Karpas-422 (cell line): ENCODE data around the gene MNS1. TPM values are rescaled to one million over a fixed set of nuclear protein-coding genes. Genes with fewer than 3 reads are reported as not detected.

ENCODE experiments used
- DNase-seq: peaks from one replicate; pipeline ENCODE4 v3.0.0-alpha.2; 2015
- H2AFZ ChIP-seq: fragments of 200-600 bp; sonication (generic); 2 replicates; pipeline ENCODE4 v1.6.1; 2014; ENCODE audit warnings: antibody characterized with exemption, low read length, mixed read lengths
- H3K27ac ChIP-seq: fragments of 200-600 bp; sonication (generic); 2 replicates; pipeline ENCODE4 v1.5.1; 2014; ENCODE audit warnings: mild to moderate bottlenecking, low read length, moderate library complexity
- H3K27me3 ChIP-seq: fragments of 200-600 bp; sonication (generic); 2 replicates; pipeline ENCODE4 v1.6.1; 2014; ENCODE audit warnings: low read length, mixed read lengths
- H3K36me3 ChIP-seq: fragments of 200-600 bp; sonication (generic); 2 replicates; pipeline ENCODE4 v1.6.1; 2014; ENCODE audit warnings: low read length, mixed read lengths; ENCODE audit not compliant: insufficient read depth
- H3K4me1 ChIP-seq: fragments of 200-600 bp; sonication (generic); 2 replicates; pipeline ENCODE4 v1.6.1; 2014; ENCODE audit warnings: mild to moderate bottlenecking, low read length, mixed read lengths
- H3K4me2 ChIP-seq: fragments of 200-600 bp; sonication (generic); 2 replicates; pipeline ENCODE4 v1.6.1; 2014; ENCODE audit warnings: low read length, low read depth, mild to moderate bottlenecking; ENCODE audit not compliant: poor library complexity, severe bottlenecking
- H3K4me3 ChIP-seq: fragments of 200-600 bp; sonication (generic); 2 replicates; pipeline ENCODE4 v1.5.1; 2014; ENCODE audit warnings: mild to moderate bottlenecking, antibody characterized with exemption, low read length, mixed read lengths
- H3K79me2 ChIP-seq: fragments of 200-600 bp; sonication (generic); 2 replicates; pipeline ENCODE4 v1.6.1; 2014; ENCODE audit warnings: mild to moderate bottlenecking, low read length, mixed read lengths
- H3K9ac ChIP-seq: fragments of 200-600 bp; sonication (generic); 2 replicates; pipeline ENCODE4 v1.6.0; 2014; ENCODE audit warnings: low read length
- H3K9me2 ChIP-seq: fragments of 200-600 bp; sonication (generic), shearing (Covaris generic); replicated peaks from 2 replicates; pipeline ENCODE4 v1.6.0; 2014; ENCODE audit warnings: mild to moderate bottlenecking, low read length, moderate library complexity; ENCODE audit not compliant: insufficient read depth
- H3K9me3 ChIP-seq: fragments of 300-700, 200-600 bp; sonication (generic); 2 replicates; pipeline ENCODE4 v1.6.1; 2014; ENCODE audit warnings: low read length, mixed read lengths
- H4K20me1 ChIP-seq: fragments of 200-600 bp; sonication (generic); 2 replicates; pipeline ENCODE4 v1.6.1; 2014; ENCODE audit warnings: mild to moderate bottlenecking, antibody characterized with exemption, low read length, low read depth; ENCODE audit not compliant: insufficient read depth
- total RNA-seq: library from RNA; depleted of rRNA; stranded (reverse); fragments of >200 nt; shearing (Covaris generic); gene quantifications from 2 replicates; pipeline ENCODE4 v1.2.3, GENCODE V29; 2014; ENCODE audit warnings: low replicate concordance

The MNS1 gene
- total RNA-seq, 1 experiment from 2014 or later = 3.5 TPM

- DNase-seq = no peak
- H3K27me3 ChIP-seq = no peaks in the 10 kb centered on the region
- H3K4me2 ChIP-seq = no peak overlapping the region
- H3K36me3 ChIP-seq = no peaks in the 10 kb centered on the region
- H3K9me2 ChIP-seq = no peaks in the 10 kb centered on the region
- H2AFZ ChIP-seq = no peak overlapping the region
- H3K79me2 ChIP-seq = peaks cover 2% of the 10 kb centered on the region; the same call in 1 of the 2 replicates
- H3K4me3 ChIP-seq = no peak overlapping the region
- H3K9me3 ChIP-seq = no peaks in the 10 kb centered on the region
- H4K20me1 ChIP-seq = no peaks in the 10 kb centered on the region
- peaks cover 33% of the 10 kb centered on the region for H3K4me1 ChIP-seq
- no peak overlapping the region for H3K27ac ChIP-seq
- no peak overlapping the region for H3K9ac ChIP-seq
Observed at GRCh38 chr15:56469483-56469882, 4.5 kb upstream of the MNS1 start.

GRCh38 chr15:56468401-56468800 is 3.5 kb upstream of the MNS1 start:
- H3K4me3 ChIP-seq = peak overlapping the region; percentile 45
- peak overlapping the region; percentile 29 for H2AFZ ChIP-seq

GRCh38 chr15:56467616-56468015 is 2.7 kb upstream of the MNS1 start:
- H4K20me1 ChIP-seq = no peaks in the 10 kb centered on the region
- H3K27me3 ChIP-seq = no peaks in the 10 kb centered on the region
- H3K9me2 ChIP-seq = no peaks in the 10 kb centered on the region
- H3K79me2 ChIP-seq = peaks cover 16% of the 10 kb centered on the region
- peak overlapping the region; percentile 75 for H3K27ac ChIP-seq
- no peaks in the 10 kb centered on the region for H3K9me3 ChIP-seq
- H3K4me2 ChIP-seq = peak overlapping the region; percentile 69
- H3K36me3 ChIP-seq = no peaks in the 10 kb centered on the region
- peak overlapping the region; percentile 52 for H3K9ac ChIP-seq
- peak overlapping the region; percentile 29 for H2AFZ ChIP-seq
- DNase-seq = peak; percentile 46
- H3K4me3 ChIP-seq = peak overlapping the region; percentile 45
- peaks cover 47% of the 10 kb centered on the region for H3K4me1 ChIP-seq

More at GRCh38 chr15:56468401-56468800, 3.5 kb upstream of the MNS1 start:
- H3K4me1 ChIP-seq = peaks cover 39% of the 10 kb centered on the region
- H3K27me3 ChIP-seq = no peaks in the 10 kb centered on the region
- H3K9me3 ChIP-seq = no peaks in the 10 kb centered on the region
- H3K36me3 ChIP-seq = no peaks in the 10 kb centered on the region
- H3K27ac ChIP-seq = peak overlapping the region; percentile 75
- peaks cover 11% of the 10 kb centered on the region for H3K79me2 ChIP-seq
- peak overlapping the region; percentile 69 for H3K4me2 ChIP-seq
- H4K20me1 ChIP-seq = no peaks in the 10 kb centered on the region
- peak; percentile 78 for DNase-seq
- no peaks in the 10 kb centered on the region for H3K9me2 ChIP-seq
- H3K9ac ChIP-seq = peak overlapping the region; percentile 52

- no peak overlapping the region for H3K9ac ChIP-seq
- peak; percentile 57 for DNase-seq
- peaks cover 20% of the 10 kb centered on the region for H3K36me3 ChIP-seq
Observed at GRCh38 chr15:56460947-56461346, 4.0 kb downstream of the MNS1 start.

GRCh38 chr15:56460071-56460470 is 4.9 kb downstream of the MNS1 start:
- peaks cover 28% of the 10 kb centered on the region for H3K4me1 ChIP-seq
- H3K36me3 ChIP-seq = peaks cover 20% of the 10 kb centered on the region
- peaks cover 49% of the 10 kb centered on the region for H3K79me2 ChIP-seq
- H3K4me3 ChIP-seq = no peak overlapping the region
- H3K27ac ChIP-seq = no peak overlapping the region
- no peaks in the 10 kb centered on the region for H3K9me2 ChIP-seq
- no peak overlapping the region for H3K9ac ChIP-seq
- H3K27me3 ChIP-seq = no peaks in the 10 kb centered on the region
- H2AFZ ChIP-seq = no peak overlapping the region
- no peak for DNase-seq
- H3K9me3 ChIP-seq = no peaks in the 10 kb centered on the region
- H4K20me1 ChIP-seq = no peaks in the 10 kb centered on the region
- H3K4me2 ChIP-seq = no peak overlapping the region

More at GRCh38 chr15:56460947-56461346, 4.0 kb downstream of the MNS1 start:
- peaks cover 37% of the 10 kb centered on the region for H3K4me1 ChIP-seq
- no peak overlapping the region for H3K4me3 ChIP-seq
- H4K20me1 ChIP-seq = no peaks in the 10 kb centered on the region
- H3K27ac ChIP-seq = peak overlapping the region; percentile 17; the same call in 1 of the 2 replicates
- no peaks in the 10 kb centered on the region for H3K9me2 ChIP-seq
- peaks cover 49% of the 10 kb centered on the region for H3K79me2 ChIP-seq
- no peak overlapping the region for H2AFZ ChIP-seq
- no peak overlapping the region for H3K4me2 ChIP-seq
- no peaks in the 10 kb centered on the region for H3K27me3 ChIP-seq
- no peaks in the 10 kb centered on the region for H3K9me3 ChIP-seq

- H3K9ac ChIP-seq = no peak overlapping the region
- H3K4me3 ChIP-seq = no peak overlapping the region
- H3K4me2 ChIP-seq = no peak overlapping the region
- peaks cover 26% of the 10 kb centered on the region for H3K4me1 ChIP-seq
- no peaks in the 10 kb centered on the region for H3K9me2 ChIP-seq
- no peak overlapping the region for H3K27ac ChIP-seq
- no peaks in the 10 kb centered on the region for H3K9me3 ChIP-seq
- peaks cover 48% of the 10 kb centered on the region for H3K79me2 ChIP-seq
- H4K20me1 ChIP-seq = no peaks in the 10 kb centered on the region
- DNase-seq = peak; percentile 44
- no peak overlapping the region for H2AFZ ChIP-seq
- H3K36me3 ChIP-seq = peaks cover 20% of the 10 kb centered on the region
- no peaks in the 10 kb centered on the region for H3K27me3 ChIP-seq
Observed at GRCh38 chr15:56459096-56459495, 5.8 kb downstream of the MNS1 start.

GRCh38 chr15:56456229-56456628 is 8.7 kb downstream of the MNS1 start:
- Histone ChIP-seq H3K27ac (no peak overlapping the region), H3K4me2 (no peak overlapping the region), H3K9me2 (no peaks in the 10 kb centered on the region), H3K9ac (no peak overlapping the region), H3K27me3 (no peaks in the 10 kb centered on the region), H3K79me2 (peaks cover 29% of the 10 kb centered on the region), H3K4me3 (no peak overlapping the region), H4K20me1 (no peaks in the 10 kb centered on the region), H3K36me3 (peaks cover 20% of the 10 kb centered on the region), H3K9me3 (no peaks in the 10 kb centered on the region), H3K4me1 (peaks cover 7% of the 10 kb centered on the region), H2AFZ (no peak overlapping the region)
- no peak for DNase-seq

GRCh38 chr15:56454836-56455235 is 10.1 kb downstream of the MNS1 start:
- H3K9me2 ChIP-seq = no peaks in the 10 kb centered on the region
- H3K36me3 ChIP-seq = peaks cover 9% of the 10 kb centered on the region
- H3K79me2 ChIP-seq = peaks cover 17% of the 10 kb centered on the region
- H3K9ac ChIP-seq = no peak overlapping the region
- no peak for DNase-seq
- H3K4me3 ChIP-seq = no peak overlapping the region
- no peak overlapping the region for H3K4me2 ChIP-seq
- H3K9me3 ChIP-seq = no peaks in the 10 kb centered on the region
- no peaks in the 10 kb centered on the region for H3K27me3 ChIP-seq
- H3K4me1 ChIP-seq = no peaks in the 10 kb centered on the region
- no peaks in the 10 kb centered on the region for H4K20me1 ChIP-seq
- H2AFZ ChIP-seq = no peak overlapping the region
- no peak overlapping the region for H3K27ac ChIP-seq
